ENCODE results near the gene FAM168B.

GRCh38 chr2:131076707-131077106 is 16.6 kb downstream of the FAM168B start:
- TF ChIP-seq CTCF (conservative IDR thresholded peaks at IDR 0.05): no peak
- TF ChIP-seq EZH2 (IDR thresholded peaks at IDR 0.05; ENCODE audit: low read depth): no peak
